Endodermal cell (in vitro differentiated cells): Measurements from ENCODE around the gene CDCA8. TPM values are rescaled to one million over a fixed set of nuclear protein-coding genes. Genes with fewer than 3 reads are reported as not detected.
A peak's percentile ranks its signal among the peaks of the same experiment; 100 is the strongest.

ENCODE experiments used
- DNase-seq: peaks from one replicate; pipeline ENCODE4 v3.0.0-alpha.2; 2017
- H3K27ac ChIP-seq: 2 replicates; pipeline ENCODE4 v1.5.1; 2013; ENCODE audit warnings: mild to moderate bottlenecking, low read depth, low read length, moderate library complexity
- H3K27me3 ChIP-seq: 2 replicates; pipeline ENCODE4 v1.6.1; 2013; ENCODE audit warnings: mild to moderate bottlenecking, low read length, moderate library complexity; ENCODE audit not compliant: insufficient read depth, control insufficient read depth, poor library complexity, severe bottlenecking
- H3K36me3 ChIP-seq: 2 replicates; pipeline ENCODE4 v1.7.0; 2013; ENCODE audit warnings: mild to moderate bottlenecking, low read length, moderate library complexity; ENCODE audit not compliant: control insufficient read depth, insufficient read depth
- H3K4me1 ChIP-seq: one replicate; pipeline ENCODE4 v1.7.0; 2013; ENCODE audit warnings: low read length; ENCODE audit not compliant: control insufficient read depth, insufficient read depth
- H3K4me3 ChIP-seq: 2 replicates; pipeline ENCODE4 v1.5.1; 2013; ENCODE audit warnings: mild to moderate bottlenecking, low read length, moderate library complexity
- H3K9ac ChIP-seq: 2 replicates; pipeline ENCODE4 v1.6.1; 2013; ENCODE audit warnings: mild to moderate bottlenecking, low read length, moderate library complexity; ENCODE audit not compliant: poor library complexity, severe bottlenecking; ENCODE audit errors: extremely low read depth
- H3K9me3 ChIP-seq: 2 replicates; pipeline ENCODE4 v1.6.1; 2013; ENCODE audit warnings: mild to moderate bottlenecking, low read length, moderate library complexity; ENCODE audit not compliant: control insufficient read depth
- H3K27ac Mint-ChIP-seq: 2 replicates; pipeline ENCODE4 v1.8.0; 2020; ENCODE audit warnings: mixed read lengths
- H3K27me3 Mint-ChIP-seq: 2 replicates; pipeline ENCODE4 v1.8.0; 2021; ENCODE audit warnings: mild to moderate bottlenecking, mixed read lengths; ENCODE audit not compliant: insufficient read depth
- H3K36me3 Mint-ChIP-seq: 2 replicates; pipeline ENCODE4 v1.8.0; 2020; ENCODE audit warnings: low read depth, mixed read lengths
- H3K4me1 Mint-ChIP-seq: 2 replicates; pipeline ENCODE4 v1.8.0; 2020; ENCODE audit warnings: mixed read lengths
- H3K4me3 Mint-ChIP-seq: 2 replicates; pipeline ENCODE4 v1.8.0; 2020; ENCODE audit warnings: mild to moderate bottlenecking, moderate library complexity, mixed read lengths
- H3K9me3 Mint-ChIP-seq: 2 replicates; pipeline ENCODE4 v1.8.0; 2020; ENCODE audit warnings: mild to moderate bottlenecking, mixed read lengths
- CTCF ChIP-seq: fragments of 200-600 bp; sonication (generic); conservative IDR thresholded peaks from 2 replicates; pipeline ENCODE4 v1.5.0; 2021; ENCODE audit warnings: antibody characterized with exemption, mild to moderate bottlenecking
- WGBS, 2 experiments: methylation state at CpG; one replicate each; pipeline versions ENCODE4 v1.1.5 to v1.1.7; 2013; ENCODE audit warnings: missing lambda C conversion rate in 2 of 2, mixed read lengths in 1 of 2; ENCODE audit not compliant: insufficient coverage in 1 of 2, insufficient read length in 1 of 2; 5-methylcytosine and 5-hydroxymethylcytosine counted together
- long read RNA-seq, 4 experiments: library from polyadenylated mRNA in 2 of 4; library from RNA in 1 of 4; library from capped mRNA in 1 of 4; stranded (forward) in 3 of 4; unstranded in 1 of 4; transcript quantifications; one replicate each; pipeline ENCODE4 v2.0.0, GENCODE V29; 2020 to 2021; ENCODE audit warnings: inconsistent platforms in 1 of 4
- polyA plus RNA-seq, 2 experiments: library from polyadenylated mRNA; stranded (reverse); fragments of 50-300 nt; gene quantifications; one replicate each; pipeline ENCODE4 v1.2.3, GENCODE V29; 2013
- total RNA-seq, 2 donors: library from RNA; stranded (reverse); fragmentation: NEBNext Ultra II Directional in 1 of 2; extraction: Animal tissue kit (Norgen Biotek cat#: 25700) in 1 of 2; gene quantifications; 2 replicates in 1 of 2; 3 replicates in 1 of 2; pipeline ENCODE4 v1.2.1, GENCODE V29; 2021

Gene CDCA8
- total RNA-seq: 10 to 100 TPM; 27.7 to 49.7 TPM
- polyA plus RNA-seq (2013, experiment 1 of 2): 58.6 TPM
- 61.0 TPM for polyA plus RNA-seq (2013, experiment 2 of 2)
- long read RNA-seq, experiment 1, transcript CDCA8-202 (10 exons, 2,469 nt): major isoform, 12 of 24 reads
- long read RNA-seq, experiment 1, partial matches to known transcripts: 7 of 24 reads
- long read RNA-seq, experiment 1, other reads (novel, unspliced or antisense): 3 of 24 reads
- long read RNA-seq, experiment 2, transcript CDCA8-202 (10 exons, 2,469 nt): major isoform, 57 of 102 reads
- long read RNA-seq, experiment 2, transcript CDCA8-201 (11 exons, 2,303 nt): minor isoform, 36 of 102 reads
- long read RNA-seq, experiment 2, partial matches to known transcripts: 7 of 102 reads
- long read RNA-seq, experiment 2, other reads (novel, unspliced or antisense): 2 of 102 reads
- long read RNA-seq, experiment 3, transcript CDCA8-202 (10 exons, 2,469 nt): major isoform, 119 of 188 reads
- long read RNA-seq, experiment 3, transcript CDCA8-201 (11 exons, 2,303 nt): minor isoform, 59 of 188 reads
- long read RNA-seq, experiment 3, partial matches to known transcripts: 5 of 188 reads
- long read RNA-seq, experiment 3, other reads (novel, unspliced or antisense): 5 of 188 reads
- long read RNA-seq, experiment 4, transcript CDCA8-201 (11 exons, 2,303 nt): major isoform, 14 of 22 reads
- long read RNA-seq, experiment 4, partial matches to known transcripts: 0 of 22 reads
- long read RNA-seq, experiment 4, other reads (novel, unspliced or antisense): 4 of 22 reads

GRCh38 chr1:37692078-37692833, at the start of gene CDCA8:
CDCA8 (plus strand) TSS chr1:37692516; CDS start chr1:37692691, 175 bp downstream.
- H3K9me3 Mint-ChIP-seq: no peaks in the 10 kb centered on the region
- H3K27me3 Mint-ChIP-seq: peaks cover 2% of the 10 kb centered on the region
- H3K4me1 Mint-ChIP-seq: peaks cover 16% of the 10 kb centered on the region
- peak; percentile 100 for DNase-seq
- H3K36me3 Mint-ChIP-seq: peaks cover 30% of the 10 kb centered on the region
- H3K4me3 Mint-ChIP-seq: peak within 1 kb of the TSS; percentile 94
- H3K36me3 ChIP-seq: peaks cover 45% of the 10 kb centered on the region
- 0 to 1% methylated on average over 32 to 54 of the region's 54 CpGs for WGBS, 2 experiments
- peak within 1 kb of the TSS; percentile 80 for H3K9ac ChIP-seq
- peaks cover 7% of the 10 kb centered on the region for H3K4me1 ChIP-seq
- peak; percentile 83 for TF ChIP-seq CTCF
- no peaks in the 10 kb centered on the region for H3K27me3 ChIP-seq
- peak within 1 kb of the TSS; percentile 97 for H3K27ac Mint-ChIP-seq
- H3K4me3 ChIP-seq: peak within 1 kb of the TSS; percentile 95
- H3K27ac ChIP-seq: peak within 1 kb of the TSS; percentile 29
- no peaks in the 10 kb centered on the region for H3K9me3 ChIP-seq

- no peak for DNase-seq
- Mint-ChIP-seq H3K9me3 (no peaks in the 10 kb centered on the region), H3K4me1 (no peaks in the 10 kb centered on the region), H3K36me3 (no peaks in the 10 kb centered on the region), H3K27me3 (peaks cover 60% of the 10 kb centered on the region), H3K4me3 (no peak overlapping the region), H3K27ac (no peak overlapping the region)
- no peak for TF ChIP-seq CTCF
- no peak overlapping the region for H3K9ac ChIP-seq
- H3K9me3 ChIP-seq: no peaks in the 10 kb centered on the region
- no peaks in the 10 kb centered on the region for H3K4me1 ChIP-seq
- no peak overlapping the region for H3K27ac ChIP-seq
- no peak overlapping the region for H3K4me3 ChIP-seq
- WGBS, 2 experiments: 91 to 95% methylated on average over 5 to 7 of the region's 7 CpGs
- peaks cover 97% of the 10 kb centered on the region for H3K27me3 ChIP-seq
- no peaks in the 10 kb centered on the region for H3K36me3 ChIP-seq
Measured at GRCh38 chr1:37647281-37647680, 45.0 kb upstream of the CDCA8 start.

GRCh38 chr1:37650173-37650572, 42.1 kb upstream of the CDCA8 start:
- H3K27me3 ChIP-seq: peaks cover 93% of the 10 kb centered on the region
- peak; percentile 52 for DNase-seq
- Mint-ChIP-seq H3K4me1 (peaks cover under 1% of the 10 kb centered on the region), H3K4me3 (no peak overlapping the region), H3K27ac (no peak overlapping the region), H3K36me3 (no peaks in the 10 kb centered on the region), H3K27me3 (peaks cover 85% of the 10 kb centered on the region), H3K9me3 (no peaks in the 10 kb centered on the region)
- no peaks in the 10 kb centered on the region for H3K9me3 ChIP-seq
- H3K36me3 ChIP-seq: no peaks in the 10 kb centered on the region
- H3K27ac ChIP-seq: no peak overlapping the region
- H3K9ac ChIP-seq: no peak overlapping the region
- H3K4me1 ChIP-seq: no peaks in the 10 kb centered on the region
- no peak overlapping the region for H3K4me3 ChIP-seq
- no peak for TF ChIP-seq CTCF
- 73 to 83% methylated on average over 5 of the region's 5 CpGs for WGBS, 2 experiments
